Measurements from ENCODE around the gene LCE6A.

LCE6A gene

DNA sequence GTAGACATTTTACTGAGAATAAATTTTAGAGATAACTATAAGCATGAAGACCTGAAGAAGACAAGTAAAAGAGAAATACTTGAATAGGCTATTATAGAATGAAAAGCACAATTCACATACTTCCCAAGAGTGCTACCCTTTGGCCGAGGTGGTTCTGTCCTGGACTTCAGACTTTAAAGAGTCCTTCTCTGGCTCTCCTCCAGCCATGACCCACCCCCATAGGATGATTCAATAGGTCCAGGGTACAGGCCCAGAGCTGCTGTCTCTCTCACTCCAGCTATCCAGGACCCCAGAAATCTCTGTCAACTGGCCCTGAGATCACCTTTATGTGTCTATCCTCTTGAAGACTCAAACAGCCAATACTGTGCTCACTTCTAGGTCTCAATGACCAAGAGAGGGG, 34.2 kb downstream of the LCE6A start:
- DNase-seq (ENCODE audit: low spot score), result no peak

DNA sequence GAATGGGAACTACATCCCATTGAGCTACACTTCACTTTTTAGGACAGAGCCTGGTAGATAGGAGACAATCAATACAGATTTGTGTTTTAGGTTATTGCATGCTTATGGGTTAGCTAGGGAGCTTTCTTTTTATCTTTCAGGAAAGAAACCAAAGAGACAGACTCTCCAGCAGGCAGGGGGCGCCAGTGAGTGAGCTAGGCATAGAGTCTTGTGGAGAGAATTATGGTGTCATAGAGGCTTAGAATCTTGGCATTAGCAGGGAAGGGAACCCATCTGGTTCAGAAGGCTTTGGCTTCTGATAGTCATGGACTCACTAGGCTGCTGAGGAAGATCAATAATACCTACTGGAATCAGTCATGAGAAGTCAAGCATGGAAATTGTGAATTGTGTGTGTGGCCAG, 35.4 kb downstream of the LCE6A start, which contains the start of gene SMCP:
Gene SMCP (plus strand): TSS at position 281 of the 400 bp plus-strand sequence. CDS start 6,101 bp downstream, outside the sequence.
- no peak for DNase-seq (ENCODE audit: low spot score)

- no peak for DNase-seq (ENCODE audit: low spot score)
Observed at GRCh38 chr1:152879559-152880198, 37.0 kb downstream of the LCE6A start.

GRCh38 chr1:152880316-152880715, 37.7 kb downstream of the LCE6A start:
- no peak for DNase-seq (ENCODE audit: low spot score)

GRCh38 chr1:152880907-152881306, 38.3 kb downstream of the LCE6A start:
- DNase-seq (ENCODE audit: low spot score), result no peak

- no peak for DNase-seq (ENCODE audit: low spot score)
Observed at GRCh38 chr1:152884085-152884484, 41.4 kb downstream of the LCE6A start.

DNA sequence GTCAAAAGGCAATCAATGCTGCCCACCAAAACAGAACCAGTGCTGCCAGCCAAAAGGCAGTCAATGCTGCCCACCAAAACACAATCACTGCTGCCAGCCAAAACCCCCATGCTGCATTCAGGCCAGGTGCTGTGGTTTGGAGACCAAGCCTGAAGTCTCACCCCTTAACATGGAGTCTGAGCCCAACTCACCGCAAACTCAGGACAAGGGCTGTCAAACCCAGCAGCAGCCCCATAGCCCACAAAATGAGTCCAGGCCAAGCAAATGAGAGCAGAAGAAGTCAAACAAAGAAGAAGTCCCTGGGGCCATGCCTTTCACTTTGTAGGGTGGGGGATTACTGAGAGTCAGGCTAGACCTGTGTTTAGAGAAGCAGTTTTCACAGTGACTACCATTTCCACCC, 41.9 kb downstream of the LCE6A start:
- no peak for DNase-seq (ENCODE audit: low spot score)

DNA sequence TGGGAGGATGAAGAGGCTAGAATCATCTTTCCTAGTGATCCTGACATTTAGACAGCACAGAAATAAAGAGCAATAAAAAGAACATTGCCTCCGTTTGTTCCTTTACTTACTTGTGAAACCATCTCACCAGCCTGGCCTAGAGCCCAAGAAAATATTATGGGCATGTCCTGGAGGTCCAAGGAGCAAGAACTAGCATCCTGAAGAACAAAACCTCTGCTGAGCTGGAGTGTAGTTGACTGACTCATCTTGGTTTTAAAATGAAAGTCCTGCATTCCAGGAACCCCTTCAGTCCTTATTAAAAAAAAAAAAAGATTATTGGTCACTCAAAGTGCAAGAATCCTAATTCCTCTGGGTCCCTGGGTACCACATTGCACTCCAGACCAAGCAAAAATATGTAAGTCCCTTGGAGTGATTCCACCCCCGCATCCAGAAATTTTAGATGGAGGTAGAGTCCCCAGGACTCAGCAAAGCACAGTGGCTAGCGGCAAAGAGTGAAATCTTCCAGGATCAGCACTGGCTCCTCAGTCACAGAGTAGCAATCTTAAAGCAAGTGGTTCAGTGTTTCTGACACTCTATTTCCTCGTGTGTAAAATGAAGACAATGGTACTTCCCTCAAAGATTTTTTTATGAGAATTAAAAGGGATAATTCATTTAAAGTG, 42.4 kb downstream of the LCE6A start:
- DNase-seq (ENCODE audit: low spot score), result no peak

GRCh38 chr1:152886085-152886484, 43.4 kb downstream of the LCE6A start:
- DNase-seq (ENCODE audit: low spot score), result no peak

DNA sequence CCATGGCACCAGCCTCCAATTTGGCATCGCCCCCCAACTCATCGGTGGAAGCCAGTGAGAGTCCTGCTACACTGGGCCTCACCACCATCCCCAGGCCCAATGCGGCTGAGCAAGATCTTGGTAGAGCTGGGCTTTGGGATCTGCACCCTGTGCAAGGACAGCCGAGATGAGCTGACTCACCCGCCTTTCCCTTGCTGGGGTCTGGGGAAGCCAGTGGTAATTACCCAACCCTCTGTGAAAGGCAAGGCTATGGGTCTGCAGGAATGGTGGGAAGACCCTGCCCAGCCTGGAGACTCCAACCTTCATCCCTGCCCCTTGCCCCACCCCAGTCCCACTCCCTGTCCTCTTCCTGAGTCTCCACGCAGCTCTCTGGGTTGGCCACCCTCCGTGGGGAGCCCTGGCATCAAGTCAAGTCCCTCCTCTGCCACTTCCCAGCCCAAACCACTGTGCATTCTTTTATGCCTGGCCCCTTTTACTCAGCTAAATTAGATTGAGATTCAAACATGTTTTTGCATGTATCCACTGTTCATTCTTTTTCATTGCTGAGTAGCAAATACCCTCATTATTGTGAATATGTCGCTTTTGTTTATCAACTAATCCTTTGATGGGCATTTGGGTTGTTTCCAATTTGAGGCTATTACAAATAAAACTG, 44.2 kb downstream of the LCE6A start:
- no peak for DNase-seq (ENCODE audit: low spot score)

DNA sequence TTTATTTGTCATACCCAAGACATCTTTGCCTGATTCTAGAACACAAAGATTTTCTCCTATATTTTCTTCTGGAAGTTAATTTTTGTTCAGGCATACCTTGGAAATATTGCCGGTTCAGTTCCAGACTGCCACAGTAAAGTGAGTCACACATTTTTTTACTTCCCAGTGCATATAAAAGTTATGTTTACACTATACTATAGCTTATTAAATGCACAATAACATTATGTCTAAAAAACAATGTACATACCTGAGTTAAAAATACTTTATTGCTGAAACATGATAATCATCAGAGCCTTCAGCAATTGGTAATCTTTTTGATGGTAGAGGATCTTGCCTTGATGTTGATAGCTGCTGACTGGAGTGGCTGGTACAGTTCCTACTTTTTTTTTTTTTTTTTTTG, 45.5 kb downstream of the LCE6A start:
- DNase-seq (ENCODE audit: low spot score), result no peak

Measured in CD4-positive, alpha-beta T cell treated with Interleukin-6 at 100 ng/mL for 8 hours (primary cell).